Neural cell (in vitro differentiated cells): ENCODE results near the gene SOS1. TPM values are rescaled to one million over a fixed set of nuclear protein-coding genes. Genes with fewer than 3 reads are reported as not detected.

Source experiments
- H2AFZ ChIP-seq: fragments of 200-600, 300-800 bp; sonication (generic), shearing (Covaris generic); 2 replicates; pipeline ENCODE4 v1.6.0; 2014; ENCODE audit warnings: low read depth, mild to moderate bottlenecking, antibody characterized with exemption, low read length, moderate library complexity
- H3F3A ChIP-seq: fragments of 200-600 bp; shearing (Covaris generic); 2 replicates; pipeline ENCODE4 v1.6.1; 2016; ENCODE audit warnings: mild to moderate bottlenecking, moderate library complexity, mixed read lengths, antibody characterized with exemption, low read length; ENCODE audit not compliant: insufficient read depth, poor library complexity, severe bottlenecking
- H3K27ac ChIP-seq: fragments of 200-600, 300-800 bp; sonication (generic), shearing (Covaris generic); 2 replicates; pipeline ENCODE4 v1.5.1; 2014; ENCODE audit warnings: mild to moderate bottlenecking, low read length, moderate library complexity
- H3K27me3 ChIP-seq: fragments of 300-800, 200-600 bp; sonication (generic), shearing (Covaris generic); 2 replicates; pipeline ENCODE4 v1.6.0; 2014; ENCODE audit warnings: mild to moderate bottlenecking, low read depth, low read length, moderate library complexity; ENCODE audit not compliant: insufficient read depth
- H3K36me3 ChIP-seq: fragments of 300-800, 200-600 bp; sonication (generic), shearing (Covaris generic); 2 replicates; pipeline ENCODE4 v1.5.1; 2014; ENCODE audit warnings: mild to moderate bottlenecking, antibody characterized with exemption, low read length, moderate library complexity; ENCODE audit not compliant: insufficient read depth
- H3K4me2 ChIP-seq: fragments of 300-800, 200-600 bp; sonication (generic), shearing (Covaris generic); 2 replicates; pipeline ENCODE4 v1.6.0; 2014; ENCODE audit warnings: mild to moderate bottlenecking, low read length
- H3K4me3 ChIP-seq: fragments of 300-800, 200-600 bp; sonication (generic), shearing (Covaris generic); 2 replicates; pipeline ENCODE4 v1.5.1; 2014; ENCODE audit warnings: mild to moderate bottlenecking, low read length, moderate library complexity
- H3K79me2 ChIP-seq: fragments of 200-600 bp; shearing (Covaris generic); replicated peaks from 2 replicates; pipeline ENCODE4 v1.6.0; 2014; ENCODE audit warnings: mild to moderate bottlenecking, low read length, moderate library complexity; ENCODE audit not compliant: insufficient read depth
- H3K9ac ChIP-seq: fragments of 300-800, 200-600 bp; sonication (generic), shearing (Covaris generic); 2 replicates; pipeline ENCODE4 v1.6.1; 2016; ENCODE audit warnings: mild to moderate bottlenecking, low read length, mixed read lengths
- H3K9me2 ChIP-seq: fragments of 200-600 bp; shearing (Covaris generic); 2 replicates; pipeline ENCODE4 v1.6.1; 2016; ENCODE audit warnings: mild to moderate bottlenecking, low read length, mixed read lengths; ENCODE audit not compliant: insufficient read depth
- H3K9me3 ChIP-seq: fragments of 200-600, 300-800 bp; sonication (generic), shearing (Covaris generic); 2 replicates; pipeline ENCODE4 v1.6.1; 2016; ENCODE audit warnings: mild to moderate bottlenecking, mixed run types, low read length, moderate library complexity, mixed read lengths
- H4K20me1 ChIP-seq: fragments of 200-600 bp; shearing (Covaris generic); 2 replicates; pipeline ENCODE4 v1.6.1; 2016; ENCODE audit warnings: mild to moderate bottlenecking, mixed run types; ENCODE audit not compliant: insufficient read depth
- CTCF ChIP-seq: fragments of 450-650 bp; IDR thresholded peaks from 2 replicates; pipeline ENCODE4 v1.5.1; 2014; ENCODE audit warnings: antibody characterized with exemption, mild to moderate bottlenecking, moderate library complexity; ENCODE audit not compliant: poor library complexity, severe bottlenecking
- EP300 ChIP-seq: fragments of 450-650 bp; conservative IDR thresholded peaks from 2 replicates; pipeline ENCODE4 v1.6.1; 2014; ENCODE audit warnings: antibody characterized with exemption, mild to moderate bottlenecking, moderate library complexity; ENCODE audit not compliant: poor library complexity, severe bottlenecking
- EZH2 ChIP-seq: fragments of 200-600, 300-800 bp; shearing (Covaris generic), sonication (generic); IDR thresholded peaks from 2 replicates; pipeline ENCODE4 v1.6.1; 2014; ENCODE audit warnings: antibody characterized with exemption, low read length, borderline replicate concordance, mild to moderate bottlenecking; ENCODE audit not compliant: insufficient read depth, poor library complexity, severe bottlenecking
- MXI1 ChIP-seq: fragments of 450-650 bp; conservative IDR thresholded peaks from 2 replicates; pipeline ENCODE4 v1.6.1; 2014; ENCODE audit warnings: antibody characterized with exemption, mild to moderate bottlenecking; ENCODE audit not compliant: poor library complexity, severe bottlenecking
- POLR2AphosphoS5 ChIP-seq: IDR thresholded peaks from 2 replicates; pipeline ENCODE4 v1.6.1; 2012
- RAD21 ChIP-seq: fragments of 450-650 bp; conservative IDR thresholded peaks from 2 replicates; pipeline ENCODE4 v1.6.1; 2014; ENCODE audit warnings: antibody characterized with exemption, mild to moderate bottlenecking, moderate library complexity
- REST ChIP-seq: IDR thresholded peaks from 2 replicates; pipeline ENCODE4 v1.6.1; 2012; ENCODE audit warnings: borderline replicate concordance
- SMC3 ChIP-seq: fragments of 450-650 bp; conservative IDR thresholded peaks from 2 replicates; pipeline ENCODE4 v1.6.1; 2014; ENCODE audit warnings: antibody characterized with exemption, mild to moderate bottlenecking, moderate library complexity; ENCODE audit not compliant: poor library complexity
- TAF1 ChIP-seq: IDR thresholded peaks from 2 replicates; pipeline ENCODE4 v1.6.1; 2012; ENCODE audit warnings: low read depth
- polyA plus RNA-seq: library from polyadenylated mRNA; depleted of rRNA; stranded (reverse); fragments of >200 nt; gene quantifications from 2 replicates; pipeline ENCODE4 v1.2.3, GENCODE V29; 2014

SOS1 gene
- polyA plus RNA-seq, 1 donor from 2014 or later: 19.0 TPM

GRCh38 chr2:39033980-39034379 lies 86.9 kb downstream of the SOS1 start:
- H3K9me3 ChIP-seq: no peaks in the 10 kb centered on the region
- H3K9me2 ChIP-seq: no peaks in the 10 kb centered on the region
- no peaks in the 10 kb centered on the region for H3F3A ChIP-seq
- H3K36me3 ChIP-seq: no peaks in the 10 kb centered on the region
- no peak overlapping the region for H2AFZ ChIP-seq
- TF ChIP-seq POLR2AphosphoS5 (no peak), MXI1 (no peak), REST (no peak), EZH2 (no peak), EP300 (no peak), RAD21 (no peak), TAF1 (no peak), SMC3 (no peak)
- no peaks in the 10 kb centered on the region for H4K20me1 ChIP-seq
- no peak overlapping the region for H3K9ac ChIP-seq
- no peaks in the 10 kb centered on the region for H3K27me3 ChIP-seq
- no peak overlapping the region for H3K4me3 ChIP-seq
- no peak overlapping the region for H3K4me2 ChIP-seq
- no peak overlapping the region for H3K27ac ChIP-seq
- H3K79me2 ChIP-seq: no peaks in the 10 kb centered on the region

GRCh38 chr2:39027421-39027820 lies 93.4 kb downstream of the SOS1 start:
- no peaks in the 10 kb centered on the region for H4K20me1 ChIP-seq
- H3K9me3 ChIP-seq: no peaks in the 10 kb centered on the region
- no peaks in the 10 kb centered on the region for H3K27me3 ChIP-seq
- no peak for TF ChIP-seq EZH2
- no peak for TF ChIP-seq POLR2AphosphoS5
- no peak for TF ChIP-seq REST
- no peak for TF ChIP-seq SMC3
- TF ChIP-seq CTCF: no peak
- TF ChIP-seq TAF1: no peak
- no peak for TF ChIP-seq RAD21
- no peak for TF ChIP-seq EP300
- no peak for TF ChIP-seq MXI1
- H3F3A ChIP-seq: no peaks in the 10 kb centered on the region
- H3K9ac ChIP-seq: no peak overlapping the region
- H3K27ac ChIP-seq: no peak overlapping the region
- no peaks in the 10 kb centered on the region for H3K79me2 ChIP-seq
- H2AFZ ChIP-seq: no peak overlapping the region
- H3K4me2 ChIP-seq: no peak overlapping the region
- no peaks in the 10 kb centered on the region for H3K36me3 ChIP-seq
- H3K4me3 ChIP-seq: no peak overlapping the region
- no peaks in the 10 kb centered on the region for H3K9me2 ChIP-seq
